ENCODE data around the gene ZDHHC16.
"Not testable (repeated sequence)": the region's sequence is repeated elsewhere in the genome, so short reads cannot be mapped to it uniquely, and the experiment has no call there.

ZDHHC16 gene

GRCh38 chr10:97406064-97406463 lies 39.9 kb upstream of the ZDHHC16 start (continued):
- no peak for TF ChIP-seq ZNF280C (tag by site-specific recombination; IDR thresholded peaks at IDR 0.05)

GRCh38 chr10:97406483-97406882 lies 39.5 kb upstream of the ZDHHC16 start:
- H3K27ac ChIP-seq (ENCODE audit: extremely low read depth, low read depth, low read length); H3K4me3 ChIP-seq (ENCODE audit: low read depth, low read length); H3K4me1 ChIP-seq (ENCODE audit: control insufficient read depth, insufficient read depth, low read length); POLR2A ChIA-PET; H3K36me3 ChIP-seq (ENCODE audit: control insufficient read depth in 2 of 2, insufficient read depth in 1 of 2, low read length in 2 of 2); H3K9me3 ChIP-seq (ENCODE audit: control insufficient read depth, insufficient read depth, low read depth, low read length): not testable (repeated sequence)
- CTCF ChIA-PET: interaction anchor here (0.6 to 1.0 kb wide), 18 partner anchors 9 to 1007 kb away, joined by 3 to 7 read pairs (median 3); no protein-coding TSS in a partner anchor

GRCh38 chr10:97407211-97407951 lies 38.6 kb upstream of the ZDHHC16 start:
- ChIA-PET POLR2A (no interaction called here), CTCF (interaction anchor here (0.6 to 1.7 kb wide), 30 partner anchors 8 to 1360 kb away, joined by 3 to 14 read pairs (median 4); partner anchors contain the start of gene ANKRD2)
- no peaks in the 10 kb centered on the region for H3K36me3 ChIP-seq (ENCODE audit: control insufficient read depth in 2 of 2, insufficient read depth in 1 of 2, low read length in 2 of 2)
- peak overlapping the region; percentile 15; the same call in 1 of the 2 replicates for H3K4me3 ChIP-seq (ENCODE audit: low read depth, low read length)
- no peaks in the 10 kb centered on the region for H3K9me3 ChIP-seq (ENCODE audit: control insufficient read depth, insufficient read depth, low read depth, low read length)
- H3K27ac ChIP-seq (ENCODE audit: extremely low read depth, low read depth, low read length): no peak overlapping the region
- no peaks in the 10 kb centered on the region for H3K4me1 ChIP-seq (ENCODE audit: control insufficient read depth, insufficient read depth, low read length)
- TF ChIP-seq FEZF1 (tag by site-specific recombination; IDR thresholded peaks at IDR 0.05): 0 out of 2 replicates have a peak, but pooled peaks have one; percentile 22
- TF ChIP-seq ZEB2 (tag by site-specific recombination; IDR thresholded peaks at IDR 0.05): peak; percentile 59; the same call in 1 of the 2 replicates
- no peak for TF ChIP-seq HOXD13 (CRISPR knock-in tag; IDR thresholded peaks at IDR 0.05; ENCODE audit: borderline replicate concordance)
- TF ChIP-seq ZSCAN23 (tag by site-specific recombination; IDR thresholded peaks at IDR 0.05): no peak
- peak; percentile 41; the same call in 1 of the 2 replicates for TF ChIP-seq IKZF3 (tag by site-specific recombination; IDR thresholded peaks at IDR 0.05)
- TF ChIP-seq ZNF302 (tag by site-specific recombination; IDR thresholded peaks at IDR 0.05; ENCODE audit: low read depth): no peak
- peak; percentile 83 for TF ChIP-seq ZNF660 (tag by site-specific recombination; IDR thresholded peaks at IDR 0.05)
- TF ChIP-seq BCL11B (tag by site-specific recombination; IDR thresholded peaks at IDR 0.05; ENCODE audit: low read depth): no peak
- TF ChIP-seq PRDM10 (tag by site-specific recombination; IDR thresholded peaks at IDR 0.05): peak; percentile 31
- TF ChIP-seq ZBTB8A (tag by site-specific recombination; IDR thresholded peaks at IDR 0.05): peak; percentile 74
- TF ChIP-seq ZNF600 (tag by site-specific recombination; IDR thresholded peaks at IDR 0.05): peak; percentile 91
- TF ChIP-seq ZNF335 (tag by site-specific recombination; conservative IDR thresholded peaks at IDR 0.05): peak; percentile 51; the same call in 1 of the 2 replicates
- peak; percentile 90 for TF ChIP-seq CTCF (tag by site-specific recombination; IDR thresholded peaks at IDR 0.05)
- TF ChIP-seq ZNF549 (tag by site-specific recombination; IDR thresholded peaks at IDR 0.05): no peak
- TF ChIP-seq ZNF473 (tag by site-specific recombination; IDR thresholded peaks at IDR 0.05): no peak
- TF ChIP-seq ZNF391 (tag by site-specific recombination; IDR thresholded peaks at IDR 0.05; ENCODE audit: borderline replicate concordance, low read depth): no peak
- peak; percentile 62; the same call in 1 of the 2 replicates for TF ChIP-seq ZNF2 (tag by site-specific recombination; IDR thresholded peaks at IDR 0.05)
- 0 out of 2 replicates have a peak, but pooled peaks have one; percentile 53 for TF ChIP-seq ZFP37 (tag by site-specific recombination; IDR thresholded peaks at IDR 0.05)
- 0 out of 2 replicates have a peak, but pooled peaks have one; percentile 39 for TF ChIP-seq PATZ1 (tag by site-specific recombination; IDR thresholded peaks at IDR 0.05)
- TF ChIP-seq KLF8 (tag by site-specific recombination; IDR thresholded peaks at IDR 0.05): 0 out of 2 replicates have a peak, but pooled peaks have one; percentile 29
- 0 out of 2 replicates have a peak, but pooled peaks have one; percentile 57 for TF ChIP-seq ZXDB (tag by site-specific recombination; IDR thresholded peaks at IDR 0.05)
- peak; percentile 29; the same call in 1 of the 2 replicates for TF ChIP-seq SP7 (tag by site-specific recombination; IDR thresholded peaks at IDR 0.05)
